HCEC 1CT (cell line): ENCODE data around the gene C2.

Experiments
- DNase-seq: peaks from one replicate; pipeline ENCODE4 v3.0.0-alpha.2; 2017

Gene C2

GRCh38 chr6:31927242-31927862, at the start of gene C2:
Gene C2, plus strand, starts transcription at chr6:31927717. Its CDS starts 36 bp downstream, at chr6:31927753.
- no peak for DNase-seq

GRCh38 chr6:31878222-31878621, 49.3 kb upstream of the C2 start:
- DNase-seq = no peak

DNA sequence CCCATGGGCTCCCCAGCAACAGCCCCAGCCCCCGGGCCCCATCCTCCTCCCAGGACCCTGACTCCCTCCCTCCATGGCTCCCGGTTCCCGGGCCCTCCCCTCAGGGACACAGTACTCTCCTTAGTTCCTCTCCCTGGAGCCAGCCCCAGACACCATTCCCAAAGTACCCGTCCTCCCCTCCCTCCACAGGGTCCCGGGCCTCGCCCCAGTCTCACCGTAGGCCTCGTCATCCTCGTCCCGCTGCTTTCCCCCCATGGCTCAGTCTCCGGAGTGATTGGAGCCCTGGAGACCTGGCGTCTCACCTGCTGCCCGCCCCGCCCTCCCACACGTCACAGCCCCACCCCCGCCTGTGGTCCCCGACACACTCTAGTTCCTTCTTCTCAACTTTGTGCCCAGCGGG, 48.8 kb upstream of the C2 start, which contains the start of gene SLC44A4:
TSS of gene SLC44A4 (minus strand) at position 272 of the 400 bp plus-strand sequence. CDS start at position 255, 17 bp downstream.
- DNase-seq = no peak

GRCh38 chr6:31879143-31879542, 48.4 kb upstream of the C2 start:
- DNase-seq = no peak

DNA sequence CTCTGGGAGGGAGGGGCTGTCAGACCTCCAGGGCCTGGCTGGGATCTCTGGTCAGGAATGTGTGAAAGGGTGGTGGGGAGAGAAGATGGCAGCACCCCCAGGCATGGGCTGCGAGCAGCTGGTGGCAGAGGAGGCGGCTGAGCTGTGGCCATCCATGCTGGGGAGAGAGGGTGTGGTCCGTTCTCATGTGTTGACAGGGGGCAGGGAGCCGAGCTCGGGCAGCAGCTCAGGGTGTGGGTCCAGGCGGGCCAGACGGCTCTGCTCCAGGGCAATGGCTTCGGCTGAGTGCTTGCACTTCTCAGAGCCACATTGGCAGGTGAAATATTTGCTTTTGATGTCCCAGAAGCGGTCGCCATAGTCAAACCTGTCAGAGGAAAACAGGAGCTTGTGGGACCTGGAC, 47.6 kb upstream of the C2 start:
- no peak for DNase-seq

DNA sequence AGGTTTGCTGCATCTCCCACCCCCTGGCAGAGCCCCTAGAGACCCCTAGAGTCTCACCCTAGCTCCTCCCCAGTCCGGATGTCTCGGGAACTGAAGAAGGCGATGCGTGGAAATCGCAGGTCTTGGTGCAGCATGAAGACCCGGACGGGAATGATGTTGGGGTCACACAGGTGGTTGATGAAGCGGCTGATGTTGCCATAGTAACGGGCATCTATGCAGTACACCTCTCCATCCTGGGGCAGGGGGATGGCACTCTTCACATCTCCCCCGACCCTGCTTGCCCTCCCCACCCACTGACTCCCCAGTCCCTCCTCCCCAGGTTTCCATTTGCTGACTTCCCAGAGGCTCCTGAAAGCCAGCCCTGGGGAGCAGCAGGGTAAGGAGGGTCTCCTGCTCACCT, 46.9 kb upstream of the C2 start:
- no peak for DNase-seq

GRCh38 chr6:31881136-31881859, 46.2 kb upstream of the C2 start:
- no peak for DNase-seq

GRCh38 chr6:31882344-31882743, 45.2 kb upstream of the C2 start:
- peak; percentile 64 for DNase-seq

GRCh38 chr6:31883676-31884075, 43.8 kb upstream of the C2 start:
- DNase-seq = no peak

DNA sequence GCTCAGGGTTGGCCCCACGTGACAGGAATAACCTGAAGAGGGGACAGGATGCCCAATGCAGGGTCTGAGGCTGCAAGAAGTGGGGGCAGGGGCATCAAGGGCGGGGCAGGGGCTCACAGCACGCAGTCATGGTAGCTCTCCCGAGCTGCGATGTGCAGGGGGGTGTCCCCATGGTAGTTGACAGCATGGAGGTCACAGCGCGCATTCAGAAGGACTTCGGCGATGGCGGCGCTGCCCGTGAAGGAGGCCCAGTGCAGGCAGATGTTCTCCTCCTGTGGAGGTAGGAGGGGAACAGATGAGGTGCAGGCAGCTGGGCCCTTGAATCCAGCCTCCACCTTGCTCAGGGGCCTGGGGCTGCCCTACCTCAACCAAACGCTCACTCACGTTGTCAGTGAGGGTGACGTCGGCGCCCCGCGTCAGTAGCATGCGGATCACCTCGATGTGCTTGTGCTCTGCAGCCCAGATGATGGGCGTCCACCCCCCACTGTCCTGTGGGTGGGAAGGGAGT, 42.9 kb upstream of the C2 start:
- DNase-seq = no peak

- DNase-seq = no peak
These were observed 41.0 kb upstream of the C2 start for GRCh38 chr6:31886541-31886991.

DNA sequence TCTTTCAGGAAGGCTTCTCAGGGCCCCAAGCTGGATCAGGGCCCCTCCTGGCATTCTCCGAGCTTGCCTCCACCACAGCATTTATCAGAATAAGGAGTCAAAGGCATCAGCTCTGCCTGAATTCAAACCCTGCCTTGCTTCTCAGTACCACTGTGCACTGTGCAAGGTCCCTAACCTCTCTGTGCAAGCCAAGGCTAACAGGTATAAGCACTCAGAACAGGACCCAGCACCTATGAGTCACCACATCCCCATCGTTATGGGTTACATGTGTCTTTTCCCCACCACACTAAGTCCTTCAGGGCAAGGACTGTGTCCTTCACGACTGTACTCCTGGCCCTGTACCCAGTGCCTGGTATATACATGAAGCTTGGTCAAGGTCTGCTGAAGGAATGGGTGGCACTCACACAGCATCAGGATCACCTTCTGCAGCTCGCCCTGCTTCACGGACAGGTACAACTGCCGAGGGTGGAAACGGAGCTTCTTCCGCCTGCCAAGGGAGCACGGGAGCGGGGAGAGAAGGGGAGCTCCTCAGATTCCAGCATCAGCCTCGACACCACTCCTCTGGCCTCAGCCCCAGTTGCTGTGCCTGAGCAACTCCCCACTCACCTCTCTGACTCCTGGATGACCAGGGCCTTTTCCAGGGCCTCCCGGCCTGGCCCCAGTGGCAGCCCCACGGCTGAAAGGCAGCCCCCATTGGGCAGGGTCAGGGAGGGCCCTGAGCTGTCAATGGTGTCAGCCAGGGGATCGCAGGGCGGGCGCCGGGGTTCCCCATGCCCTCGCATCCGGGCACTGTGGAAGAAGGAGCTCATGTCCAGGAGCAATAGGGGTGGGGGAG, 40.1 kb upstream of the C2 start:
- DNase-seq = no peak

- DNase-seq = no peak
These were observed 39.0 kb upstream of the C2 start for GRCh38 chr6:31888276-31889258.

DNA sequence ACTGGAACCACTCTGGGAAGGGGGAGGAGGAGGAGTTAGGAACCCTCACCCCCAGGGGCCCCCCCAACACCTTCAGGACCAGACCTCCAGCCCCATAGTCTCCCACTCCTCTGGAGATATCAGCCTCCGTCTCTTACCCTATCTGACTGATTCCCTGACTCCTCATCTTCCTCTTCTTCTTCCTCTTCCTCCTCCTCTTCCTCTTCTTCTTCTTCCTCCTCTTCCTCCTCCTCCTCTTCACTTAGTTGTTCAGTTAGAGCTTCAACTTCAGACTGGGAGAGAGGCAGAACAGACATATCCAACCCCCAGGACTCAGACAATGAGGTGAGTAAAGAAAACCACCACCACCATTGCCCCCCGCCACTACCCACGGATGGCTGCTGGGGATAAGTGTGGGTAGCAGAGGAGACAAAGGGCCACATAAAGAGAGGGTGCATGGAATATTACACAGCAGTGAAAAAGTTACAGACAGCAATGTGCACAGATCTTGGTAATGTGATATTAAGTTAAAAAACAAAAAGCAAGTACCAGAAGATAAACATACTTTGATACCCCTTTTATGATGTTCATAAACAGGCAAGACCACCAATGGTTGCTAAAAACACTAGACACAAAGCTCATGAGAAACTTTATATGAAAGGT, 38.1 kb upstream of the C2 start:
- DNase-seq = no peak

DNA sequence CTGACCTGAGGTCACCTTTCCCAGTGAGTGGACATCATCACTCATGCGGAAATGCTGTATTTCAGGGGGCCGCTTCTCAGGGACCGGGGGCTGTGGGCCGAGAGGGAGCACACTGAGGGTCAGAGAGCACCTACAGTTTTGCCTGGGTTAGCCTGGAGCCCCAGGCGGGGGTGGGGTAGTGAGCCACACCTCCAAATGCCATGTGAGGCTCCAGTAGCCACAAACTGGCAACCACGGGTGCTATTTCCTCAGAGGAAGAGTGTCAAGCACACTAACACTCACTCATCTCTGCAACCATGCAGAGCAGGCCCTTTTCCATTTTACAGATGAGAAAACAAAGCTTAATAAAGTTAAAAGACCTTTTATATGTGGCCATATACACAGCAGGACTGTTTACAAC, 34.7 kb upstream of the C2 start:
- DNase-seq = no peak

DNA sequence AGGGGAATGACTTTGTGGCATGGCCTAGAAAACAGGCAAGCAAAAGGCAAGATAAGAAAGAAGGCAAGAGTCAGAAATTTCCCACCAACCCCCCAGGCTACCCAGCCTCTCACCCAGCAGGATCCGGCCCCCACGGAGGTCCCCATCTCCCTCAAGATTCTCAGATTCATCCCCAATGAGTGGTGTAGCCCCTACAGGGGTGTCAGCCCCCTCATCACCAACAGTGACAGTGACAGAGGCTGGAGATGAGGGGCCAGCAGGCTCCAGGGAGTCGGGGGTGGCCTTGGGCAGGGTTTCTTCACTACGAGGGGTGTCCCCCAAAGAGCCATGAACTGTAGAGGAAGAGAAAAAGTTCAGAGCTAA, 31.0 kb upstream of the C2 start:
- no peak for DNase-seq

DNA sequence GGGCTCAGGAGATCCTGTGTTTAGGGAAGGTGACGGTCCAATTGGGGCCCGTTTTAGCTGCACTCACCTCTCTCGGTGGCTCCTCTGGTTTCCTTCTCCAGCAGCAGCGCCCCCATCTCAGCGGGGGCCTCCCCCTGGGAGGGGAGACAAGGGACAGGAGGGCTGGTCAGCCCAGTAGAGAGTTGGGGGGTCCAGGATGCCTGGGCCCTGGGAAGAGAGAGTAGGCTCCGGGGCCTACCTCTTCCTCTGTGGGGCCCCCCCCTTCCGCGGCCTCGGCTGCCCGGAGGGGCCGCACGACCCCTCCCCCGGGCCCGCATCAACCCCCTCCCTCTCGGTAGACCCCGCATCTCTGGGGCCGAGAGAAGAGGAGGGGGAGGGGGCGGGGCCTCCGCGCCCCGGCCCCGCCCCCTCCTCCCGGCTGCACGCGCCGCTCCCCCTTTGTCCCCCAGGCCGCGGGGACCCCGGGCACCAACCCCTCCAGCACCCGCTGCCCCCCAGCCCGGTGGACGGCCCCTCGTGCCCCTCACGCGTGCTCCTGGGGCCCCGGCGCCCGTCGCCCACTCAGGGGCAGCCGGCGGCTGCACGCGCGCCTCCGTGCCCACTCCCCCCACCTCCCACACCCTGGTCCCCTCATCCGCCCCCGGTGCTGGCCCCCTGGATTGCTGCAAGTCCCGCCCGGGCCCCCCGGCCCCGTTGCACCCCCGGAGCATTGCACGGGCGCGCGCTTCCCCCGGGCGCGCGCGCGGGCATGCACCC, 30.5 kb upstream of the C2 start:
- no peak for DNase-seq

DNA sequence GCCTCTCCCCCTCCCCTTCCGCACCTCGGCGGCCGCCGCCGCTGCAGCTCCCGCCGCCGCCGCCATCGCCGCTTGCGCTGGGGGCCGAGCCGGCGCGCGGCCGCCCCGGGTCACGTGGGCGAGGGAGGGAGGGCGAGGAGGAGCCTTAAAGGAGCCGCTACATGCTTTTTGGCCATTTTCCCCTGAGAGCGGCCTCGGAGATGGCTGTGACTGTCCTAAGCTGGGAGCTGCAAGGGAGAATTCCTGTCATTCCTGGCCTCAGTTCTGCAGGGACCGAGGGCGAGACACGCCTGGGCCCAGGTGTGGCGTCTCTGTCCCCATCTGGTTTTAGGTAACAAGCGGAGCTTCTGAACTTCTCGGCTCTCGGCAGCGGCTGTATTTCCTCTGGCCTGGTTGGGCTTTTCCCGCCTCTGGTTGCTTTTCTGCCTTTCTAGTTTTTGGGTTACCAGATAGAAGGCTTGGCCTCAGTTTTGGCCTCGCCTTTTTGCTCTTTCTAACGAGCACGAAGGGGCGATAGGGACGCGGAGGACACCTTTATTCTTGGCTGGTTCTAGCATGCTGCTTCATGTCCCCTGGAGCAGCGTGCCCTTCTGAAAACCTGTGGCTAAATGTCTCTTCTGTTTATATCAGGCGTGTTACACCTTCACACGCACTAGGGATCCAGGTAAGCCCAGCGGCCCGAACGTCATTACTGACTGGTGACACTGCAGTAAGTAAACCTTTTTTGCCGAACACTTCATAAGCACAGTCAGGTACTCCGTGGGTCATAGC, 29.7 kb upstream of the C2 start, which contains the start of gene EHMT2:
TSS of gene EHMT2 (minus strand) at position 87 of the 771 bp plus-strand sequence. CDS start at position 66, 21 bp downstream.
- DNase-seq = peak; percentile 82

DNA sequence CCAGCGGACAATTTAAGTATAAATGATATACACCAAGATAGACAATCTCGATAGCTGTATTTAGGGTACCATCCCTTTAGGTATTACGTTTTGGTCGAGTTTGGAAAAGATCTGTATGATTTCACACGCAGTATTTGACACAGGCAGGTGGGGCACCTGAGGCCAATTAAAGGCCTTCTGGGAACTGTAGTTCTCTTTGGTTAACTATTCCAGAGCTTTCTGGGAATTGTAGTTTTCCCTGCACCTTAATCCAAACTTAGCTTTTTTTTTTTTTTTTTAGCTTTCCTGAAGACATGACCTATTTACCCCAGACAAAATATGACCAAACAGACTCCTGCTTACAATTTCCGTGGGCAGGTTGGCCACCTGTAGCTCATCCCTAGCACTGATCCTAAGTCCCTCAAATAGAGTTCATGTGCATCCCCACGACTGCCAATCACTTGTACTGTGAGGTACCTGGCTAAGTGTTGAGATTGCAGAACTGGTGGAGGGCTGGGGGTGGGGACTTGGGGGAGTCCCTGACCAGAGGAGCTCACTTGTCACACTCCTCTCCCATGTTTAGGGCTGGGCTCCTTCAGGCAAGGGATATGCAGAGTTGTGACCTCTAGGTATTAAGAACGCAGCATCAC, 29.0 kb upstream of the C2 start:
- DNase-seq = peak; percentile 43

GRCh38 chr6:31899215-31899614, 28.3 kb upstream of the C2 start:
- DNase-seq = no peak
